ENCODE data around the gene SPATA31C2. TPM values are rescaled to one million over a fixed set of nuclear protein-coding genes. Genes with fewer than 3 reads are reported as not detected.

The SPATA31C2 gene
- total and polyA plus RNA-seq, 2 of the 13 experiments (the other 11 are each of a cell fraction or from before 2014, with no cell fraction given), result not detected

DNA sequence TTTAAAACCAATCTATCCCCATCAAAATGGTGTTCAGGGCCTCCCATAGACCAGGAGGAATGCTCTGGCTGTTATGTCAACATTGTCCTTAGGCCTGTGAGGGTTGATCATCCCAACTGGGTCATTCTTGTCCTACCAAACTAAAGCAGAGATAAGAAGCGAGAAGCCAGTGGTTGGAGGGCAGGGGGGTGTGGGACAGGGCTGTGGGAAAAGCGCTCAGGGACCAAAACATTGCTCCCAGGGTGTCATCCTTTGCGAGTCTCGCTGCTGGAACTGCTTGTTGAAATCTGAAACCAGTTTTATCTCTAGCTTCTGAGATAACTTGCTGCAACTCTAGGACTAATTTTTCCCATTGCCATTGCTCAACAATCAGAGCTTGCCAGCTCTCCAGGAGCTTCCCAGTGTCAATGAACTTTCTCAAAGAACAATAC is 48.1 kb downstream of the SPATA31C2 start (continued):
- TF ChIP-seq HOXA9 (CRISPR knock-in tag; IDR thresholded peaks at IDR 0.05; ENCODE audit: borderline replicate concordance) (no peak), SIX4 (CRISPR knock-in tag; IDR thresholded peaks at IDR 0.05) (peak; percentile 81; the same call in 1 of the 2 replicates), SOX6 (IDR thresholded peaks at IDR 0.05) (no peak), SOX6 (CRISPR knock-in tag; IDR thresholded peaks at IDR 0.05) (peak; percentile 15; the same call in 1 of the 2 replicates)
- TF ChIP-seq, protein P1, sequence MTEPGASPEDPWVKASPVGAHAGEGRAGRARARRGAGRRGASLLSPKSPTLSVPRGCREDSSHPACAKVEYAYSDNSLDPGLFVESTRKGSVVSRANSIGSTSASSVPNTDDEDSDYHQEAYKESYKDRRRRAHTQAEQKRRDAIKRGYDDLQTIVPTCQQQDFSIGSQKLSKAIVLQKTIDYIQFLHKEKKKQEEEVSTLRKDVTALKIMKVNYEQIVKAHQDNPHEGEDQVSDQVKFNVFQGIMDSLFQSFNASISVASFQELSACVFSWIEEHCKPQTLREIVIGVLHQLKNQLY (CRISPR knock-in tag; IDR thresholded peaks at IDR 0.05), result no peak
- TF ChIP-seq, protein P2, sequence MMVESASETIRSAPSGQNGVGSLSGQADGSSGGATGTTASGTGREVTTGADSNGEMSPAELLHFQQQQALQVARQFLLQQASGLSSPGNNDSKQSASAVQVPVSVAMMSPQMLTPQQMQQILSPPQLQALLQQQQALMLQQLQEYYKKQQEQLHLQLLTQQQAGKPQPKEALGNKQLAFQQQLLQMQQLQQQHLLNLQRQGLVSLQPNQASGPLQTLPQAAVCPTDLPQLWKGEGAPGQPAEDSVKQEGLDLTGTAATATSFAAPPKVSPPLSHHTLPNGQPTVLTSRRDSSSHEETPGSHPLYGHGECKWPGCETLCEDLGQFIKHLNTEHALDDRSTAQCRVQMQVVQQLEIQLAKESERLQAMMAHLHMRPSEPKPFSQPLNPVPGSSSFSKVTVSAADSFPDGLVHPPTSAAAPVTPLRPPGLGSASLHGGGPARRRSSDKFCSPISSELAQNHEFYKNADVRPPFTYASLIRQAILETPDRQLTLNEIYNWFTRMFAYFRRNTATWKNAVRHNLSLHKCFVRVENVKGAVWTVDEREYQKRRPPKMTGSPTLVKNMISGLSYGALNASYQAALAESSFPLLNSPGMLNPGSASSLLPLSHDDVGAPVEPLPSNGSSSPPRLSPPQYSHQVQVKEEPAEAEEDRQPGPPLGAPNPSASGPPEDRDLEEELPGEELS (CRISPR knock-in tag; IDR thresholded peaks at IDR 0.05), result no peak

DNA sequence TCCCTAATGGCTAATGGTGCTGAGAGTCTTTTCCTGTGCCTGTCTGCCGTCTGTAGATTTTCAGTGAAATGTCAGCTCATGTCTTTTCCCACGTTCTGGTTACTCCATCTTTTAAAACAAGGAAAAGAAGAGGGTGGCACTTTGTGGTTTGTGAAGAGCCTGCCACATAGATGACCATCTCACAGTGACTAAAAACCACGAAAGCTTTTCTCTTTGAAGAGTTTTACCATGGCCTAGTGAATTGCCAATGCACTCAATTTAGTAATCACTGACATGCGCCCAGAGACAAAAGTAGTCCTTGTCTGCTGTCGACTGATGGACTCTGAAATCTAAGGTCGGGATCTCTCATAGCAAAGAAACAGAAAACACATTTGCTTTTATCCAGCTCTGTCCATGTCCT is 50.4 kb downstream of the SPATA31C2 start:
- CTCF ChIA-PET (ENCODE audit: low intra/inter-chr PET ratio, low total read pairs), result no interaction called here
- Histone ChIP-seq H3K27ac (ENCODE audit: extremely low read length, insufficient read depth, low read length) (no peak overlapping the region), H3K9ac (ENCODE audit: insufficient read depth, low read depth, low read length) (no peak overlapping the region), H3K9me3 (ENCODE audit: low read length) (no peaks in the 10 kb centered on the region), H2AFZ (ENCODE audit: low read length) (no peak overlapping the region), H3K4me2 (ENCODE audit: low read depth, low read length) (no peak overlapping the region), H3K27me3 (ENCODE audit: control insufficient read depth in 1 of 2, insufficient read depth in 2 of 2, low read length in 2 of 2) (0 out of 5 replicates have a peak, but pooled peaks cover 0 to 3% of the 10 kb centered on the region in 2 experiments), H3K36me3 (replicated peaks in 1 of 2; ENCODE audit: control insufficient read depth in 1 of 2, insufficient read depth in 2 of 2, low read length in 2 of 2) (no peaks in the 10 kb centered on the region), H3K79me2 (ENCODE audit: insufficient read depth, low read length) (no peaks in the 10 kb centered on the region), H3K4me3 (replicated peaks in 1 of 3; ENCODE audit: insufficient read depth in 1 of 3, low read depth in 2 of 3, low read length in 3 of 3) (no peak overlapping the region), H3K4me1 (ENCODE audit: insufficient read depth, low read length) (no peaks in the 10 kb centered on the region), H4K20me1 (ENCODE audit: insufficient read depth, low read length) (no peaks in the 10 kb centered on the region)
- POLR2A ChIA-PET, result no interaction called here
- TF ChIP-seq ZNF558 (CRISPR knock-in tag; IDR thresholded peaks at IDR 0.05; ENCODE audit: borderline replicate concordance), result no peak
- intact Hi-C loops (cut with micrococcal nuclease; ENCODE audit: unreplicated experiment) (no loop called here), in situ Hi-C loops (cut with HindIII; ENCODE audit: extremely low pct_ligation_motif_present, low pct_unique_long_range_greater_than_20kb) (no loop called here)
- 3% methylated on average over 6 of the region's 6 CpGs for WGBS (ENCODE audit: low lambda C conversion rate)
- DNase-seq (ENCODE audit: low spot score), result no peak
- ATAC-seq, result no peak
- FAIRE-seq, result no peak
- no TSS peak for BruUV-seq (replicated peaks)

All from HepG2 (cell line).